SK-N-SH (cell line): ENCODE data around the gene ARHGEF12.

Experiments used
- CTCF ChIP-seq: fragments of 200-600 bp; sonication (generic); IDR thresholded peaks from 2 replicates; pipeline ENCODE4 v1.6.1; 2017; ENCODE audit warnings: antibody characterized with exemption, mild to moderate bottlenecking, moderate library complexity
- EP300 ChIP-seq, 2 experiments: IDR thresholded peaks; 2 replicates each; pipeline versions ENCODE4 v1.4.0 to v1.6.1; 2012; ENCODE audit warnings: borderline replicate concordance in 1 of 2, low read depth in 1 of 2, low read length in 1 of 2
- EZH2phosphoT487 ChIP-seq: fragments of 200-600 bp; sonication (generic); IDR thresholded peaks from 2 replicates; pipeline ENCODE4 v1.6.1; 2017; ENCODE audit warnings: low read depth, mixed run types, mild to moderate bottlenecking, antibody characterized with exemption, moderate library complexity, borderline replicate concordance
- FOXJ3 ChIP-seq: sonication (generic); formaldehyde crosslinking; IDR thresholded peaks from 2 replicates; pipeline ENCODE4 v1.5.1; 2020; ENCODE audit warnings: mild to moderate bottlenecking, missing genetic modification reagents
- MXI1 ChIP-seq: IDR thresholded peaks from 2 replicates; pipeline ENCODE4 v1.6.1; 2012; ENCODE audit warnings: mild to moderate bottlenecking, low read depth, low read length, improper control_type of control experiment
- NFIC ChIP-seq: IDR thresholded peaks from 2 replicates; pipeline ENCODE4 v1.4.0; 2012; ENCODE audit warnings: borderline replicate concordance
- RFX5 ChIP-seq: IDR thresholded peaks from 2 replicates; pipeline ENCODE4 v1.6.1; 2012; ENCODE audit warnings: mild to moderate bottlenecking, improper control_type of control experiment, low read length
- SIN3A ChIP-seq: IDR thresholded peaks from 2 replicates; pipeline ENCODE4 v1.6.1; 2012; ENCODE audit warnings: low read depth, mild to moderate bottlenecking, low read length, moderate library complexity, borderline replicate concordance
- TCF12 ChIP-seq: IDR thresholded peaks from 2 replicates; pipeline ENCODE4 v1.4.0; 2012
- TEAD4 ChIP-seq: IDR thresholded peaks from 2 replicates; pipeline ENCODE4 v1.4.0; 2012; ENCODE audit warnings: mild to moderate bottlenecking, borderline replicate concordance; ENCODE audit not compliant: insufficient read depth

DNA sequence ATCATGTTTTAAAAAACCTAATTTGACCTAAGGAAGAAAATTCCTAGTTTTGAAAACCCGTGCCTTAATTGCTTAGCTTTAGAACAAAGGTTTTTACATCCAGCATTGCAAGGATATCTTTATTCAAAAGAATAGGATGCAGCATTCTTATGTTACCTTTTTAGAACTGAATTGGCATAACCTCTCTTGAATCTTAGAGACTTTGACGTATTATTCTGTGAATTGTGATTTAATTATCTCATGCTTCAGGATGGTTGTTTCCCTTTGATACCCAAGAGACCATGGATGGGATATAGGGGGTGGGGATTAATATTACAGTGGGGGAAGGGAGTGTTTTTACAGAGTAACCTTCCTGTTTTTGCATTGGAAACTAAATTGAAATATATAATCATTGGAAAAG lies 49.4 kb downstream of the ARHGEF12 start:
- no peak for TF ChIP-seq TEAD4
- no peak for TF ChIP-seq MXI1
- TF ChIP-seq CTCF, result no peak
- TF ChIP-seq NFIC, result no peak
- TF ChIP-seq RFX5, result no peak
- TF ChIP-seq TCF12, result no peak
- TF ChIP-seq EZH2phosphoT487, result no peak
- no peak for TF ChIP-seq EP300 (IDR thresholded peaks at IDR 0.05; ENCODE audit: borderline replicate concordance in 1 of 2, low read depth in 1 of 2, low read length in 1 of 2)
- TF ChIP-seq FOXJ3 (CRISPR knock-in tag), result no peak
- TF ChIP-seq SIN3A, result no peak
